ENCODE results near the gene TNFSF8. TPM values are rescaled to one million over a fixed set of nuclear protein-coding genes. Genes with fewer than 3 reads are reported as not detected.

Gene TNFSF8
- total and polyA plus RNA-seq, 2 of the 4 experiments (the other 2 are of a cell fraction), result not detected

- H2BK5ac ChIP-seq (ENCODE audit: low read depth, low read length, poor library complexity, severe bottlenecking), result no peak overlapping the region
- H3K4ac ChIP-seq (ENCODE audit: low read depth, low read length), result no peak overlapping the region
- H4K8ac ChIP-seq (ENCODE audit: low read depth in 2 of 2, low read length in 2 of 2), result no peak overlapping the region
- no peak overlapping the region for H2AK9ac ChIP-seq (replicated peaks; ENCODE audit: low read depth, low read length, poor library complexity)
- no peak overlapping the region for H4K91ac ChIP-seq (ENCODE audit: insufficient read depth, low read depth, low read length)
- no peak overlapping the region for H3K4me3 ChIP-seq (ENCODE audit: insufficient read depth, low read depth, low read length)
- dilution Hi-C loops (cut with HindIII; ENCODE audit: low sequenced_read_pairs, unreplicated experiment), result no loop called here
- H2AK5ac ChIP-seq (ENCODE audit: low read depth, low read length), result no peak overlapping the region
- ATAC-seq (ENCODE audit: low read depth) (no peak), DNase-seq (no peak)
- no peaks in the 10 kb centered on the region for H3K4me1 ChIP-seq (ENCODE audit: control insufficient read depth, insufficient read depth, low read length)
- no peak overlapping the region for H4K5ac ChIP-seq (ENCODE audit: low read depth, low read length)
- H3K14ac ChIP-seq (replicated peaks; ENCODE audit: low read depth, low read length), result no peak overlapping the region
- no peak overlapping the region for H2AFZ ChIP-seq (replicated peaks; ENCODE audit: low read length, poor library complexity)
- H2BK20ac ChIP-seq (ENCODE audit: low read depth, low read length), result no peak overlapping the region
- no peak overlapping the region for H3K4me2 ChIP-seq (ENCODE audit: low read depth, low read length)
- H3K9me3 ChIP-seq (ENCODE audit: control insufficient read depth, insufficient read depth, low read length), result no peaks in the 10 kb centered on the region
- no peaks in the 10 kb centered on the region for H4K20me1 ChIP-seq (ENCODE audit: insufficient read depth, low read length)
- no peak overlapping the region for H3K23ac ChIP-seq (ENCODE audit: low read depth, low read length)
- 56% methylated on average over 1 of the region's 3 CpGs; no CpG with 5 or more reads in 1 of the 2 experiments for WGBS, 2 experiments (ENCODE audit: extremely low coverage in 2 of 2, insufficient read length in 1 of 2)
- CTCF ChIA-PET, result no interaction called here
- no peak overlapping the region for H3K56ac ChIP-seq (ENCODE audit: extremely low read depth, insufficient read depth, low read length)
- no peaks in the 10 kb centered on the region for H3K79me1 ChIP-seq (ENCODE audit: low read depth in 1 of 2, low read length in 2 of 2)
- BruUV-seq (replicated peaks), result no TSS peak
- no peaks in the 10 kb centered on the region for H3K9me1 ChIP-seq (ENCODE audit: insufficient read depth, low read length)
- H2BK120ac ChIP-seq (ENCODE audit: low read depth, low read length), result no peak overlapping the region
- POLR2A ChIA-PET (ENCODE audit: unreplicated experiment), result no interaction called here
- intact Hi-C loops (cut with micrococcal nuclease), result loop anchor here (5.0 kb wide), 1 partner anchor 70 kb away; no protein-coding TSS in a partner anchor
- TF ChIP-seq MAZ (IDR thresholded peaks at IDR 0.05; ENCODE audit: borderline replicate concordance, low read depth, low read length) (no peak), RFX5 (IDR thresholded peaks at IDR 0.05; ENCODE audit: low read depth, low read length) (no peak), FOS (IDR thresholded peaks at IDR 0.05; ENCODE audit: low read depth, low read length) (no peak), BHLHE40 (IDR thresholded peaks at IDR 0.05; ENCODE audit: low read depth, low read length) (no peak), RAD21 (IDR thresholded peaks at IDR 0.05; ENCODE audit: low read length) (no peak), CHD1 (IDR thresholded peaks at IDR 0.05; ENCODE audit: low read depth, low read length) (no peak), RCOR1 (IDR thresholded peaks at IDR 0.05; ENCODE audit: insufficient replicate concordance, low read length) (no peak), MAFK (IDR thresholded peaks at IDR 0.05; ENCODE audit: low read depth, low read length) (no peak), NFE2L2 (IDR thresholded peaks at IDR 0.05; ENCODE audit: low read depth, low read length) (no peak), CEBPB (IDR thresholded peaks at IDR 0.05; ENCODE audit: low read depth, low read length) (no peak), POLR2A (IDR thresholded peaks at IDR 0.05; ENCODE audit: low read depth, low read length) (no peak)
- TF ChIP-seq, protein P1, sequence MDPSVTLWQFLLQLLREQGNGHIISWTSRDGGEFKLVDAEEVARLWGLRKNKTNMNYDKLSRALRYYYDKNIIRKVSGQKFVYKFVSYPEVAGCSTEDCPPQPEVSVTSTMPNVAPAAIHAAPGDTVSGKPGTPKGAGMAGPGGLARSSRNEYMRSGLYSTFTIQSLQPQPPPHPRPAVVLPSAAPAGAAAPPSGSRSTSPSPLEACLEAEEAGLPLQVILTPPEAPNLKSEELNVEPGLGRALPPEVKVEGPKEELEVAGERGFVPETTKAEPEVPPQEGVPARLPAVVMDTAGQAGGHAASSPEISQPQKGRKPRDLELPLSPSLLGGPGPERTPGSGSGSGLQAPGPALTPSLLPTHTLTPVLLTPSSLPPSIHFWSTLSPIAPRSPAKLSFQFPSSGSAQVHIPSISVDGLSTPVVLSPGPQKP (IDR thresholded peaks at IDR 0.05; ENCODE audit: borderline replicate concordance, low read depth, low read length), result no peak
- TF ChIP-seq, protein P2, sequence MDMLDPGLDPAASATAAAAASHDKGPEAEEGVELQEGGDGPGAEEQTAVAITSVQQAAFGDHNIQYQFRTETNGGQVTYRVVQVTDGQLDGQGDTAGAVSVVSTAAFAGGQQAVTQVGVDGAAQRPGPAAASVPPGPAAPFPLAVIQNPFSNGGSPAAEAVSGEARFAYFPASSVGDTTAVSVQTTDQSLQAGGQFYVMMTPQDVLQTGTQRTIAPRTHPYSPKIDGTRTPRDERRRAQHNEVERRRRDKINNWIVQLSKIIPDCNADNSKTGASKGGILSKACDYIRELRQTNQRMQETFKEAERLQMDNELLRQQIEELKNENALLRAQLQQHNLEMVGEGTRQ (IDR thresholded peaks at IDR 0.05; ENCODE audit: low read depth, low read length), result no peak
- H2BK15ac ChIP-seq (ENCODE audit: low read depth, low read length), result no peak overlapping the region
- H3K27ac ChIP-seq (ENCODE audit: insufficient read depth, low read length), result no peak overlapping the region
- H3K18ac ChIP-seq (ENCODE audit: low read depth, low read length), result no peak overlapping the region
- peaks cover 33% of the 10 kb centered on the region for H3K27me3 ChIP-seq (ENCODE audit: control insufficient read depth, insufficient read depth, low read length)
- in situ Hi-C loops (cut with MboI; ENCODE audit: low sequenced_read_pairs), result no loop called here
- H3K9ac ChIP-seq (ENCODE audit: low read depth, low read length), result no peak overlapping the region
- H3K36me3 ChIP-seq (ENCODE audit: control insufficient read depth, insufficient read depth, low read length), result no peaks in the 10 kb centered on the region
Observed at GRCh38 chr9:114937516-114937915, 7.1 kb upstream of the TNFSF8 start.

Data from IMR-90 (cell line).